ENCODE results near the gene BSX.

Gene BSX

DNA sequence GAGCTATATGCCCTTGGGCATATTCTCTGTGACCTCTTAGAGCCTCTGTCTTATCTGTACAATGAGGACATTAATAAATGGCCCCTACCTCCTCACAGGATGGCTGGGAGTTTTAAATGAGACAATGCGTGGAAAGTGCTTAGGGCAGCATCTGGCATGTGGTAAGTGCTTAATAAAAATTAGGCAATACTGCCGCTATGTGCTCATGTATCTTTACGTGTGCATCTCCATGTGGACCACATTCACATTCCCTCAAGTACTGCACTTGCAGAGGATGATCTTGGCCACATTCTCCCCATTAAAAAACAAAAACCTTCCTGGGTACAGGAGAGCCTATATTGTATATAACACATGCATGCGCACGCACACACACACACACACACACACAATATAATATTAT, 19.1 kb upstream of the BSX start:
- no peak for DNase-seq (ENCODE audit: low read depth)
- TF ChIP-seq, protein P1, sequence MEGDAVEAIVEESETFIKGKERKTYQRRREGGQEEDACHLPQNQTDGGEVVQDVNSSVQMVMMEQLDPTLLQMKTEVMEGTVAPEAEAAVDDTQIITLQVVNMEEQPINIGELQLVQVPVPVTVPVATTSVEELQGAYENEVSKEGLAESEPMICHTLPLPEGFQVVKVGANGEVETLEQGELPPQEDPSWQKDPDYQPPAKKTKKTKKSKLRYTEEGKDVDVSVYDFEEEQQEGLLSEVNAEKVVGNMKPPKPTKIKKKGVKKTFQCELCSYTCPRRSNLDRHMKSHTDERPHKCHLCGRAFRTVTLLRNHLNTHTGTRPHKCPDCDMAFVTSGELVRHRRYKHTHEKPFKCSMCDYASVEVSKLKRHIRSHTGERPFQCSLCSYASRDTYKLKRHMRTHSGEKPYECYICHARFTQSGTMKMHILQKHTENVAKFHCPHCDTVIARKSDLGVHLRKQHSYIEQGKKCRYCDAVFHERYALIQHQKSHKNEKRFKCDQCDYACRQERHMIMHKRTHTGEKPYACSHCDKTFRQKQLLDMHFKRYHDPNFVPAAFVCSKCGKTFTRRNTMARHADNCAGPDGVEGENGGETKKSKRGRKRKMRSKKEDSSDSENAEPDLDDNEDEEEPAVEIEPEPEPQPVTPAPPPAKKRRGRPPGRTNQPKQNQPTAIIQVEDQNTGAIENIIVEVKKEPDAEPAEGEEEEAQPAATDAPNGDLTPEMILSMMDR (conservative IDR thresholded peaks at IDR 0.05; ENCODE audit: low read depth, low read length), result no peak
- H3K4me3 ChIP-seq (ENCODE audit: low read depth, low read length), result no peak overlapping the region

DNA sequence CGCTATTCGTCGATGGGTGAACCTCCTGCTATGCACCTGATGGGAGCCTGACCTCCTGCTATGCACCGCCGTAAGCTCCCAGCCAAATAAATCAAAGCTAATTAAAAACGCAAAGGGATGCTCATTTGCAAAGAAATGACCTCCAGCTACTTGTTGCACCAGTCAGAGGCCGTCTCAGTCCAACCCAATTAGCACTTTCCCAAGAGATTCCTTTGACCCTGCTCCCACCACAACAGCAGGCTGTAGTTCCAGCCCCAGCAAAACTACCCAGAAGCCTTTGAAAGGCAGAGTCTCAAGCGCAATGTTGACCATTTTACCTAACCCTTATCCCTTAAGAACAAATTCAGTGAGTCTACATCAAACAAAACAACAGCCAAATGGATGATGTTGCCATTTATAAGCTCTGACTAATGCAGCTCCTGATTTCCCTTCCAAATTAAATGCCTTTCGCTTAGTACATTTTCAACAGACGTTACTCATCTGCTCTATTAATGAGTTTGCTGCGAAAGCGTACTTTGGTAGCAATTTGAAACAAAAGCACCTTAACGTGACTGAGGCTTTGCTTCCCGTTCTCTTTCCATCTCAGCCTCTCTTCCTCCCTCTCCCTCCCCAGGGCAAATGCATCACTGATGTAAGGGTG, 17.2 kb upstream of the BSX start:
- no peak for DNase-seq (ENCODE audit: low read depth)
- TF ChIP-seq, protein P1 (conservative IDR thresholded peaks at IDR 0.05; ENCODE audit: low read depth, low read length), result no peak
- no peak overlapping the region for H3K4me3 ChIP-seq (ENCODE audit: low read depth, low read length)

DNA sequence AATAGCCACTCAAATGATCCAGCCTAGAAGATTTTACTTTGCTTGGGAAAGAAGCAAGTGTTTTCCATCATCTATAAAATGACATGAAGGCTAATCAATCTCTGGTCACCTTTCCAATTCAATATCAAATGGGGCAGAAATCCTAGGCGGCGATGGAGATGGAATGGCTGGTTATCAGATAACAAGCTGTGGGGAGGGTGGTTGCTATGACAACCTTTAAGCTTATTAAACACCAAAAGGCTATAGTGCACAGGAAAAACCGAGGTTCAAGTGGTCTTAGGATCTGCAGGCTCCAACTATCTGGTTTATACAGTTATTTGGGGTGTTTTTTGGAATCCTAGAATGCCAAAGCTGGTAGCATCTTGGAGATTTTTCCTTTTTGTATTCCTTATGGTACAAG, 13.9 kb upstream of the BSX start:
- no peak overlapping the region for H3K4me3 ChIP-seq (ENCODE audit: low read depth, low read length)
- TF ChIP-seq, protein P1 (conservative IDR thresholded peaks at IDR 0.05; ENCODE audit: low read depth, low read length), result no peak
- DNase-seq (ENCODE audit: low read depth), result no peak

DNA sequence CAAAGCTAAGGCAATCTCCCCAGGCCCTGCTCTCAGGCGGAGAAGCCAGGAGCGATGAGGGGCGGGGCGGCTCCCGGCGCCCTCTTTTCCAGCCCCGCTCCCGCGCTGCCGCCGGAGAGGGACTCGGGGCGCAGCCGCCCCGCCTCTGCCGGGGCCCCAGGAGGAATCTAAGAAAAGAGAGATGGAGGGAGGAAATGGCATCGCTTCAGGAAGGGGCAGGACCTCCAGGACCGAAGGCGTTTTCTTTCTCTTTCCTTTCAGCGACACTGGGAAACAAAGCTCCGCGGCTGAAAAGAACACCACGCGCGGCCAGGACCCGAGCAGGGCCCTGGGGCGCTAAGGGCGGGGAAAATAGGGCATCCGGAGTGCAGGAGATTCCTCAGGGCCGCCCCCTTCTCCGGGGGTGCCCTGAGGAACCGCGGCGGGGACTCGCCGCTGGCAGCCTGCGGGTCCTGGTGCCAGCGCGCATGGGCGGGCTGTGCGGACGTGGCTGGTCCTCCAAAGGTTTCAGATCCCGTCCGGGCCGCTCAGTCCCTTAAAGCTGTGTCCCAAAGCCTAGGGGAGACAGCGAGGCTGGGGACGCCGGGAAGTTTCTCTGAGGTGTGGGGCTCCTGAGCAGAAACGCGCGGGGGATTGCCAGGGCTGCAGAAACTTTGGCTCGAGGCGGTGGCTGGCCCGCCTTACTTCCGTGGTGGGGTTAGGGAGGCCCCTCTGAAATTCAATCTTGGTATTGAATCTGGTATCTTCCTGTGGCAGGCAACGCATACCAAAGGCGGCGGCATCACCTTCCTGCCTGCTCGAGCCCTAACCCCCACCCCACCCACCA, 2.8 kb upstream of the BSX start:
- H3K4me3 ChIP-seq (ENCODE audit: low read depth, low read length), result peak overlapping the region; percentile 59
- TF ChIP-seq, protein P1 (conservative IDR thresholded peaks at IDR 0.05; ENCODE audit: low read depth, low read length), result no peak
- peak; percentile 9 for DNase-seq (ENCODE audit: low read depth)

DNA sequence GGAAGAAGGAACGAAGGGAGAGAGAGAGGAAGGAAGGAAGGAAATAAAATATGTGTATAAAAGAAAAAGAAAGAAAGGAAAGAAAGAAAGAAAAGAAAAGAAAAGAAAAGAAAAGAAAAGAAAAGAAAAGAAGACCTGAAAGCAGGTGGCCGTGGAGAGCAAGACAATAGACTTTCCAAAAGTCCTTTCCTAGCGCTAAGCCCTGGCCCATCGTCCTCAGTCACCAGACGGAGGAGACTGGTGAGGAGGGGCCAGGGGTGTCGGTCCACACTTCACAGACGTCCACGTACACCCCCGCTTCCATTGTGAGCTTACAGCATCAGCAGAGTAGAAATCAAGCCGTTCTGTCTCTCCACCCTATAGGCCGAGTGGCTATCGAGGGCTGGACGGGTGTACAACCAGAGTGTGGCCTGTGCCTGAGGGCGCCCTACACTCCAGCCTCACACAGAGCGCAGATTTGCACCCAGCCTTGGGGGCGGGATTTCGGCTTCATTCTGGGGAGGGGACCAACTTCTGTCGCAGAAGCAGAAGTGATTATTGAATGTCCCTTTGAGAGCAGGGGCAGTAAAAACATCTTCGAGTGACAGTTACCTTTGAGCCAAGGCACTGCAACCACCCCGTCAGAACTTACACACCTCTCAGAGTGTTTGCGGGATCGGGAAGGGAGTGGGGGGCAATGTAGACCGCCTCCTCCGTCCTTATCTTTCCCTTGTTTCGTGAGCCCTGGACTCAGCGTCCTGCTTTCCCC, 2.0 kb upstream of the BSX start:
- H3K4me3 ChIP-seq (ENCODE audit: low read depth, low read length), result peak overlapping the region; percentile 59
- TF ChIP-seq, protein P1 (conservative IDR thresholded peaks at IDR 0.05; ENCODE audit: low read depth, low read length), result no peak
- DNase-seq (ENCODE audit: low read depth), result no peak

DNA sequence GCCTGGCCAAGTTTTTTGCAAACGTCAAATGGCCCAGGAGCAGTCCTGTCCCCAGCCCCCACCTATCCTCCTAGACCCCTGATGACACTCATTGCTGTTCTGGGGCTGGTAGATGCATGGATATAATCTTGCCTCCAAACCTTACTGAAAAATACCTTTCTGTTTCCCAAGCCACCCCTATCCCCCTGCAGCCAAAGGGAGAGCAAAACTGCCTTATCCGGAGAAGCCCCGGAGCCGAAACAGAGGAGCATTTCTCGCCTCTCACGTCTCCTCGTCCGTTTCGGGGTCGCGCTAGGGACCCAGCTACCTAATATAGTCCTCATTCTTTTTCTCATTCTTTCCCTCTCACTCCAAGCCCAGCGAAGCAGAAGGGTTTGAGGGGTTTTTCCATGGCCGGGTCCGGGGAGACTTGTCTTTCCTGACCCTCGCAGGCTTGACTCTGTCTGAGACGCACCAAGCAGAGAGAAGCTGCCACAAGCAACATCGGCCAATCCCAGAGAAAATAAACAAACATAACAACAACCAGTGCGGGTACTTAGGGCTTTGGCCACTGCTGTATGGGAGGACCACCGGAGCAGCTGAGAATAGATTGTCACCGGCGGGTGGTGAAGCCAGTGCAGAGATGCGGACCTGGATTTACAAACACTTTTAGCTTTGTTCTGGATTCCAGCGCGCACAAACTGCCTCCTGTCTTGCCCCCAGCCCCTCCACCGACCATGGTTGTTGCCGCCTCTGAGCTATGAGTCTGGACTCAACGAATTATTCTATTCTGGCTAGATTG, 1.6 kb downstream of the BSX start:
- no peak for DNase-seq (ENCODE audit: low read depth)
- no peak overlapping the region for H3K4me3 ChIP-seq (ENCODE audit: low read depth, low read length)
- TF ChIP-seq, protein P1 (conservative IDR thresholded peaks at IDR 0.05; ENCODE audit: low read depth, low read length), result no peak
